Measurements from ENCODE around the gene OR52N1.

Gene OR52N1

GRCh38 chr11:5791165-5791564, at the start of gene OR52N1:
Gene OR52N1 (minus strand): TSS chr11:5791265. CDS start chr11:5788816, 2,449 bp downstream.
- no peak for DNase-seq

GRCh38 chr11:5837695-5838094, 46.6 kb upstream of the OR52N1 start:
- DNase-seq, result no peak

GRCh38 chr11:5833446-5833845, 42.4 kb upstream of the OR52N1 start:
- no peak for DNase-seq

- no peak for DNase-seq
Observed at GRCh38 chr11:5831196-5831829, 40.2 kb upstream of the OR52N1 start.

- DNase-seq, result no peak
Observed at GRCh38 chr11:5818245-5818886, 27.3 kb upstream of the OR52N1 start.

GRCh38 chr11:5815534-5815933, 24.5 kb upstream of the OR52N1 start:
- no peak for DNase-seq

- no peak for DNase-seq
Observed at GRCh38 chr11:5809905-5810795, 19.1 kb upstream of the OR52N1 start.

- DNase-seq, result no peak
Observed at GRCh38 chr11:5809122-5809519, 18.1 kb upstream of the OR52N1 start.

GRCh38 chr11:5808500-5809121, 17.5 kb upstream of the OR52N1 start, which contains the start of gene OR52N2:
Gene OR52N2 (plus strand): TSS chr11:5808924. CDS start chr11:5820336, 11,412 bp downstream.
- peak; percentile 82 for DNase-seq

- no peak for DNase-seq
Observed at GRCh38 chr11:5807580-5807979, 16.5 kb upstream of the OR52N1 start.

- DNase-seq, result no peak
Observed at GRCh38 chr11:5803982-5804381, 12.9 kb upstream of the OR52N1 start.

- no peak for DNase-seq
Observed at GRCh38 chr11:5796541-5796940, 5.5 kb upstream of the OR52N1 start.

GRCh38 chr11:5783255-5783654, 7.8 kb downstream of the OR52N1 start, which contains the start of gene OR52N5:
Gene OR52N5 (minus strand): TSS chr11:5783355. CDS start chr11:5778634, 4,721 bp downstream.
- no peak for DNase-seq

- DNase-seq, result no peak
Observed at GRCh38 chr11:5767056-5767455, 24.0 kb downstream of the OR52N1 start.

- no peak for DNase-seq
Observed at GRCh38 chr11:5753943-5754342, 37.1 kb downstream of the OR52N1 start, which contains the start of gene OR52N4. Gene OR52N4 (plus strand): TSS chr11:5754243. CDS start chr11:5754741, 498 bp downstream.

- DNase-seq, result no peak
Observed at GRCh38 chr11:5749836-5750235, 41.2 kb downstream of the OR52N1 start.

- no peak for DNase-seq
Observed at GRCh38 chr11:5746614-5747013, 44.5 kb downstream of the OR52N1 start.

GRCh38 chr11:5738431-5738830, 52.6 kb downstream of the OR52N1 start:
- DNase-seq, result no peak

- no peak for DNase-seq
Observed at GRCh38 chr11:5737670-5738392, 53.2 kb downstream of the OR52N1 start.

- DNase-seq, result no peak
Observed at GRCh38 chr11:5737091-5737490, 54.0 kb downstream of the OR52N1 start.
